GM19193 (cell line): ENCODE results near the gene ASF1B.

Experiments
- POLR2A ChIP-seq: IDR thresholded peaks from 4 replicates; pipeline ENCODE4 v1.6.1; 2011; ENCODE audit not compliant: insufficient read depth, insufficient read length; ENCODE audit errors: extremely low read depth

ASF1B gene

GRCh38 chr19:14091081-14091812 is 45.1 kb downstream of the ASF1B start:
- peak; percentile 64 for TF ChIP-seq POLR2A

DNA sequence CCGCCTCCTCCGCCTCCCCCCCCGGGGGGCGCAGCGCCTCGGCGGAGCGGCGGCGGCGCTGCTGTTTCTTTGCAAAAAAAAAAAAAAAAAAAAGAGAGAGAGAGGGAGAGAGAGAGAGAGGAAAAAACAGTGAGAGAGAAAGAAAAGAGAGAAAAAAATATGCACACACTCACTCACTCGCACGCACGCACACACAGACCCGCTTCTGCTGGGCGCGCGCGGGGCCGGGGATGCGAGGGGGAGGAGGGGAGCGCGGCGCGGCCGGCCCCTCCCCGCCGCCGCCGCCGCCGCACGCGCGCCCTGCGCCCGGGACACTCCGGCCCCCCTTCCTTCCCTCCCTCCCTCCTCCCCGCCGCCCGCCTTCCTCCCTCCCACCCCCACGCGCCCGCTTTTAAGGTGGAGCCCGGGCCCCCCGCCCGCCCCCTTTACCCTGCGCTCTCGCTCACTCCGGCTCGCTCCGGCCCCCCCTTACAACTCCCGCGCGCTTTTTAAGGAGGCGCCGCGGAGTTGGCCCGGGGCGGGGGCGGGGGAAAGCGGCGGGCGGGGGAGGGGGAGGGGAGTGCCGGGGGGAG is 45.8 kb downstream of the ASF1B start, which contains the start of gene SAMD1:
SAMD1 (minus strand) TSS at position 243 of the 572 bp plus-strand sequence.
- TF ChIP-seq POLR2A = no peak

GRCh38 chr19:14089662-14090508 is 46.5 kb downstream of the ASF1B start:
- no peak for TF ChIP-seq POLR2A

DNA sequence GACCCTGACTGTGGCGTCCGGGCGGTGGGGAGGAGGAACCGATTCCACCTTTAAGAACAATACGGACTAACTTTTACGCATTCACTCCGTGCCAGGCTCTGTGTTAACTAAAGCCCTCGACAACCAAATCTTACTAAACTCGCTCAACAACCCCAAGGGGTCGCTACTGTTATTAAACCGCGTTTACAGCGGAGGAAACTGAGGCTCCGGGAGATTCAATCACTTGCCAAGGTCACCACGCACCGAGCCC is 47.1 kb downstream of the ASF1B start:
- TF ChIP-seq POLR2A = no peak

DNA sequence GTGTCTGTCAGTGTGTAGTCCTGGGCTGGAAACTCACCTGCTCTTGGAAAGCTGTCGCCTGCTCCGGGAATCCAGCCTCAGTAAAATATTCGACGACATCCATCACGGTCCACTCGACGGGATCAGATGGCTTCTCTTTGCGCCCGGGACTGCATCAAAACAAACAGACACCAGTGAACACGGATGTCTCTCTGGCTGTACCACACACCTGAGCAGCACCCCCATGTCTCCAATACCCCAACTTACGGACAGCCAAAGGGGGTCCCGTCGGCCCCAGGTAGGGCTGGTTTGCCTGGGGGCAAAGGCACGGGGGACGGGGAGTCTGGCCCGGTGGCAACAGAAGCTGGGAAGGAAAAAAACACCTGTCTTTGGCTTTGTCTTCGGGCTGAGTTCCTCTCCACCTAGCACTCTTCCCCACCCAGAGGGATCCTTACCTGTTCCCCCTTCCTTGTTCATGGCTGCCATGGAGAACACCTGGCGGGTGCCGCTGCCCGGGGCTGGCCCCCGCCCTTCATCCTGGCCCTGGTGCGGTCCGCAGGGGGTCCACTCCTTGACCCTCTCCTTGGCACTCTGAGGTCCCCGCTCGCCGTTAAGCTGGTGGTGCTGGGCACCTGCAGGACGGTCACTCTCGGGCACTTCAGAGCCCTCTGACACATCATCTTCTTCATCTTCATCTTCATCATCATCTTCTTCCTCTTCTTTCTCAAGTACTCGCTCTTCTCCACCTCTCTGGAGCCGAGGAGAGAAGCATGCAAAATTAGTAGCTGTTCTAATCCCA is 47.6 kb downstream of the ASF1B start:
- TF ChIP-seq POLR2A = no peak

GRCh38 chr19:14086098-14086497 is 50.3 kb downstream of the ASF1B start:
- no peak for TF ChIP-seq POLR2A

DNA sequence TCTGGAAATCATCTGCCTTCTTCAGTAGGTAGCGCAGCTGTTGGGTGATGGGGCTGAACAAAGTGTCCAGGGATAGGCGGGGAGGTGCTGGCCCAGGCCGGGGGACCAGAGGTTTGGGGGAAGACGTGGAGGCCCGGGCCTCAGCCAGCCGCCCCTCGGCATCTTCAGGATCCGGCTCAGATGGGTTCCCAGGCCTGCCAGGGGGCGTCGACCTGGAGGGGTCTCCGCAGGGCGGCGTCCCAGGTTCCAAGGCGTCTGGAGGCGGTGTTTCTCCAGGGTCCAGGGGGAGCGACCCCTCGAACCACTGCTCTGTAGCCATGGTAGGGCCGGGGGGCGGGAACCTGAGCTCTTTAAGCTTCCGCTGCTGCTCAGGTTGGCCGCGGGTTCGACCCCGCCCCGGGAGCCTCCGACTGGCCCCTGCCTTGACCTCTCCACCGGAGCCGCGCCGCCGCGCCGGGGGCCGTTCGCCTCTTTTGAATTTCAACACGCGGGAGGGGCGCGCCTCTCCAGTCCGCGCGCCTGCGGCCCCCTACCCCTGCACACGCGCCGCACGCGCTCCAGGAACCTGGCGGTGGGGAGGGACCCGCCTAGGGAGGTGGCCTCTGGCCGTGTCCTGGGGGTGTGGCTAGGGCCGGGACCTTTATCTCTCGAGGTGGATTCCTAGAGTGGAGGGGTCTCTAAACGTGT is 50.9 kb downstream of the ASF1B start, which contains the start of gene C19orf67:
C19orf67 (minus strand) TSS at position 475 of the 687 bp plus-strand sequence; CDS start at position 319, 156 bp downstream.
- TF ChIP-seq POLR2A = peak; percentile 22

DNA sequence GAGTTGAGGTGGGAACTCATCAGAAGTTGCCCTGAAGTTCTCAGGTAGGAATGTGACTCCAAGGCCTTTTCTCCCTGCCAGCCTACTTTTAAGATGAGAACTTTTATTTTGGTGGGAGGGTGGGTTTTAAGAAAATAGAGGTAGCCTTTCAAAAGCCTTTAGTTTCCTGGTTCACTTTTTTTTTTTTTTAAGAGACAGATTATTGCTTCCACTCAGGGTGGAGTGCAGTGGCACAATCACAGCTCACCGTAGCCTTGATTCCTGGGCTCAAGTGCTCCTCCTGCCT is 53.8 kb downstream of the ASF1B start:
- no peak for TF ChIP-seq POLR2A

- peak; percentile 8 for TF ChIP-seq POLR2A
Observed at GRCh38 chr19:14081797-14082674, 54.4 kb downstream of the ASF1B start.

- TF ChIP-seq POLR2A = peak; percentile 79
Observed at GRCh38 chr19:14080887-14081796, 55.2 kb downstream of the ASF1B start.

- TF ChIP-seq POLR2A = no peak
Observed at GRCh38 chr19:14078411-14078810, 58.0 kb downstream of the ASF1B start.

DNA sequence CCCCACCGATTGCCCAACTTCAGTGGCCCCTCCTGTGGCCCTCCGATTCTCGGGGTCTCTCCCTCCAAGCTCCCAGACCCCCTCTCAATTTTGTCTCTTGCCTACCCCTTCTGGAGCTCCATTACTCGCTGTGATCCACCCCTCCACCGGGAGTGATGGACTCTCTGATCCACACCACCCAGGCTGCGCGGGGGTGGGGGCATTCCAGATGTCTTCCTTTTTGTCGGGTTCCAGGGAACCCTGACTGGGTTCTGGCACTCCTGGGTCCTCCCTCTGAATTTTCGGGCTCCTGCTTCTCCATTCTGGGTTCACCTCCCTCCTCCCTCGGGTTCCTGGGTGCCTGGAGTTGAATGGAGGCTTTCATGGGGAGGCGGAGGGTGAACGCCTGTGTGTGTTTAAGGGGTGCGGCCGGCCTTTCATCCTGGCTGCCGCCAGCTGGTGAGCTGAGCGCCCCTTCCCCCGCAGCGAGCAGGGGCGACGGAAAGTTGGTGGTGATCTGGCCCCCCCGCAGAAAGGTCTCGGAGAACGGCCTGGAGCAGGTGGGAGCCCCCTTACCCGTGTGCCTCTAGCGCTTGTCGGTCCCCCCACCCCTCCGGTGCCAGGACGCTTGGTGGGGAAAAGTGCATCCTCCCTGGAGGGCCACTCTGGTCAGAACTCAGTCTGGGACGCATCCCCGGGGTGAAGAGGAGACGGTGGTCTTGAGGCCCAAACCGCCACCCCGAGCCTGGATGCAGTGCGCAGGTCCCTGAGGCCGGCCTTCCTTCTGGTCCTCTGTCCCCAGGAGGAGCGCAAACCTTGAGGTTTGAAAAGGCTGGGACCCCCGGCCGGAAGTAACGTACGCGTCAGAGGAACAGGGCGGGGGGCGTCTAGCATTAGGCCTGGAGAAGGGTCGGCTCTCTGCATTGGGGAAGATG is 62.2 kb downstream of the ASF1B start:
- no peak for TF ChIP-seq POLR2A
